H9 (cell line): Measurements from ENCODE around the gene NUBPL. TPM values are rescaled to one million over a fixed set of nuclear protein-coding genes. Genes with fewer than 3 reads are reported as not detected.

Experiments used
- DNase-seq: peaks from one replicate; pipeline ENCODE4 v3.0.0-alpha.2; 2017
- H2AFZ ChIP-seq: one replicate; pipeline ENCODE4 v1.6.1; 2013; ENCODE audit warnings: mild to moderate bottlenecking, low read length, control low read depth, moderate library complexity
- H2AK5ac ChIP-seq: 2 replicates; pipeline ENCODE4 v1.6.1; 2013; ENCODE audit warnings: low read length, control low read depth, mixed read lengths; ENCODE audit not compliant: insufficient read length
- H2BK120ac ChIP-seq: one replicate; pipeline ENCODE4 v1.6.1; 2013; ENCODE audit warnings: low read depth, mild to moderate bottlenecking, low read length, control low read depth, inconsistent platforms; ENCODE audit not compliant: poor library complexity, severe bottlenecking
- H2BK12ac ChIP-seq: 2 replicates; pipeline ENCODE4 v1.6.1; 2013; ENCODE audit warnings: low read length, control low read depth, mixed read lengths, low read depth; ENCODE audit not compliant: insufficient read length
- H2BK15ac ChIP-seq: 2 replicates; pipeline ENCODE4 v1.6.1; 2013; ENCODE audit warnings: low read depth, low read length, control low read depth
- H2BK20ac ChIP-seq: one replicate; pipeline ENCODE4 v1.6.1; 2013; ENCODE audit warnings: low read depth, mild to moderate bottlenecking, low read length, control low read depth, inconsistent platforms; ENCODE audit not compliant: poor library complexity, severe bottlenecking
- H2BK5ac ChIP-seq: 2 replicates; pipeline ENCODE4 v1.6.1; 2013; ENCODE audit warnings: low read length, control low read depth, mixed read lengths; ENCODE audit not compliant: insufficient read length
- H3K14ac ChIP-seq: 2 replicates; pipeline ENCODE4 v1.6.1; 2013; ENCODE audit warnings: low read length, control low read depth; ENCODE audit not compliant: insufficient read depth
- H3K18ac ChIP-seq: 2 replicates; pipeline ENCODE4 v1.6.1; 2013; ENCODE audit warnings: low read depth, mild to moderate bottlenecking, mixed read lengths, low read length, control low read depth; ENCODE audit not compliant: insufficient read length
- H3K23ac ChIP-seq: 2 replicates; pipeline ENCODE4 v1.6.1; 2013; ENCODE audit warnings: low read length, control low read depth, mixed read lengths, low read depth; ENCODE audit not compliant: insufficient read length
- H3K23me2 ChIP-seq: 2 replicates; pipeline ENCODE4 v1.6.1; 2013; ENCODE audit warnings: low read depth, mild to moderate bottlenecking, mixed read lengths, low read length, control low read depth; ENCODE audit not compliant: insufficient read length, poor library complexity, severe bottlenecking
- H3K27ac ChIP-seq: 2 replicates; pipeline ENCODE4 v1.5.1; 2013; ENCODE audit warnings: low read length, control low read depth, mixed read lengths, low read depth; ENCODE audit not compliant: insufficient read length
- H3K27me3 ChIP-seq: 2 replicates; pipeline ENCODE4 v1.6.1; 2013; ENCODE audit warnings: low read length, control low read depth, inconsistent platforms; ENCODE audit not compliant: insufficient read depth
- H3K4ac ChIP-seq: 2 replicates; pipeline ENCODE4 v1.6.1; 2013; ENCODE audit warnings: low read depth, mild to moderate bottlenecking, control low read depth, inconsistent platforms, low read length, moderate library complexity
- H3K4me1 ChIP-seq: 2 replicates; pipeline ENCODE4 v1.6.1; 2013; ENCODE audit warnings: low read length, control low read depth, inconsistent platforms; ENCODE audit not compliant: insufficient read depth
- H3K4me2 ChIP-seq: 2 replicates; pipeline ENCODE4 v1.6.1; 2013; ENCODE audit warnings: low read length, control low read depth, mixed read lengths; ENCODE audit not compliant: insufficient read length, insufficient read depth
- H3K56ac ChIP-seq: 2 replicates; pipeline ENCODE4 v1.6.1; 2013; ENCODE audit warnings: low read depth, mild to moderate bottlenecking, mixed read lengths, low read length, control low read depth; ENCODE audit not compliant: insufficient read length
- H3K79me1 ChIP-seq: 2 replicates; pipeline ENCODE4 v1.6.1; 2013; ENCODE audit warnings: low read depth, mild to moderate bottlenecking, moderate library complexity, low read length, control low read depth, inconsistent platforms; ENCODE audit not compliant: insufficient read depth, poor library complexity, severe bottlenecking
- H3K79me2 ChIP-seq: 2 replicates; pipeline ENCODE4 v1.6.1; 2013; ENCODE audit warnings: low read length, control low read depth, inconsistent platforms; ENCODE audit not compliant: insufficient read depth
- H3K9ac ChIP-seq: 2 replicates; pipeline ENCODE4 v1.6.1; 2013; ENCODE audit warnings: low read length, control low read depth, mixed read lengths; ENCODE audit not compliant: insufficient read length; ENCODE audit errors: extremely low read depth
- H3K9me3 ChIP-seq: one replicate; pipeline ENCODE4 v1.6.1; 2013; ENCODE audit warnings: low read depth, low read length, inconsistent platforms; ENCODE audit not compliant: control insufficient read depth
- H3T11ph ChIP-seq: one replicate; pipeline ENCODE4 v1.6.1; 2013; ENCODE audit warnings: mild to moderate bottlenecking, low read length, control low read depth, inconsistent platforms
- H4K20me1 ChIP-seq: one replicate; pipeline ENCODE4 v1.6.1; 2013; ENCODE audit not compliant: control insufficient read depth, insufficient read length, insufficient read depth
- H4K5ac ChIP-seq: 2 replicates; pipeline ENCODE4 v1.6.1; 2013; ENCODE audit warnings: low read depth, mild to moderate bottlenecking, mixed read lengths, low read length, control low read depth; ENCODE audit not compliant: insufficient read length
- H4K8ac ChIP-seq: replicated peaks from 2 replicates; pipeline ENCODE4 v1.6.1; 2013; ENCODE audit warnings: low read length, control low read depth, mixed read lengths, low read depth; ENCODE audit not compliant: insufficient read length
- H4K91ac ChIP-seq: 2 replicates; pipeline ENCODE4 v1.6.1; 2013; ENCODE audit warnings: low read depth, mild to moderate bottlenecking, moderate library complexity, mixed read lengths, low read length, control low read depth; ENCODE audit not compliant: insufficient read length
- H3K27ac Mint-ChIP-seq, 3 experiments: 2 replicates in 2 of 3; 3 replicates in 1 of 3; pipeline ENCODE4 v1.8.0; 2020 to 2021; ENCODE audit warnings: mixed read lengths in 3 of 3, mild to moderate bottlenecking in 1 of 3, moderate library complexity in 1 of 3
- H3K27me3 Mint-ChIP-seq: 2 replicates; pipeline ENCODE4 v1.8.0; 2021; ENCODE audit warnings: low read depth, mild to moderate bottlenecking, moderate library complexity, mixed read lengths
- H3K36me3 Mint-ChIP-seq, 3 experiments: 2 replicates in 2 of 3; 3 replicates in 1 of 3; pipeline ENCODE4 v1.8.0; 2020 to 2021; ENCODE audit warnings: low read depth in 3 of 3, mixed read lengths in 3 of 3; ENCODE audit not compliant: insufficient read depth in 1 of 3
- H3K4me1 Mint-ChIP-seq, 2 experiments: 2 replicates each; pipeline ENCODE4 v1.8.0; 2020; ENCODE audit warnings: mixed read lengths in 2 of 2
- H3K4me3 Mint-ChIP-seq, 2 experiments: 2 replicates in 1 of 2; 3 replicates in 1 of 2; pipeline ENCODE4 v1.8.0; 2020 to 2021; ENCODE audit warnings: mild to moderate bottlenecking in 2 of 2, mixed read lengths in 2 of 2, moderate library complexity in 1 of 2
- H3K9me3 Mint-ChIP-seq, 2 experiments: 2 replicates in 1 of 2; 3 replicates in 1 of 2; pipeline ENCODE4 v1.8.0; 2020; ENCODE audit warnings: mild to moderate bottlenecking in 2 of 2, mixed read lengths in 2 of 2, moderate library complexity in 1 of 2
- WGBS: extraction: QIAGEN DNeasy Blood & Tissue Kit; methylation state at CpG from one replicate; pipeline ENCODE4 v1.1.7; 2013; ENCODE audit warnings: missing lambda C conversion rate, low lambda C conversion rate, mixed read lengths; ENCODE audit not compliant: insufficient read length; ENCODE audit errors: extremely low coverage; 5-methylcytosine and 5-hydroxymethylcytosine counted together
- total RNA-seq: library from RNA; stranded (reverse); gene quantifications from 2 replicates; pipeline ENCODE4 v1.2.1, GENCODE V29; 2021
- TF ChIP-seq, protein P1 (sequence below): fragments of 200-600 bp; sonication (generic); conservative IDR thresholded peaks from 3 replicates; pipeline ENCODE4 v1.8.0; 2021; ENCODE audit warnings: antibody characterized with exemption, mild to moderate bottlenecking

Gene NUBPL
- total RNA-seq, 1 experiment from 2014 or later = 14.8 TPM

DNA sequence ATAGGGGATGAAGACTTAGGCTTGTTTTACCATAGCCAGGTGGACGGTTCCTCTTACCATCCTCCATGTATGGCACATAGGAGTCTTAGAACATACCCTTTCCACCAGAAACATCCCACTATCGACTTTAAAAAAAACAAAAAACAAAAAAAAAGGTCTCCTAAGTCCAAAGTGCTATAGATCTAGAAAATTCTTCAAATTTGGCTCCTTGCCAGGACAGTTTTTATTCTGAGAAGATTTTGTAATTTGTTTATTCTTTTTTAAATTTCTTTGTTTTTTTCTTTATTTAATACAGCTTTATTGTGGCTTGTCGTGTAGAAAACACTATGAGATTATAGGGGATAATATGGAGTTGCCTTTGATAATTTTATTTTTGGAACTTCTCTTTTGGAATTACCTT is 197.7 kb downstream of the NUBPL start:
- Histone ChIP-seq H2AFZ (no peak overlapping the region), H2AK5ac (no peak overlapping the region), H3K79me2 (no peaks in the 10 kb centered on the region), H3K4ac (no peak overlapping the region), H3K14ac (no peak overlapping the region), H3K27ac (no peak overlapping the region), H3T11ph (no peak overlapping the region), H4K91ac (no peak overlapping the region), H4K8ac (no peak overlapping the region), H2BK15ac (no peak overlapping the region), H2BK12ac (no peak overlapping the region), H3K4me2 (no peak overlapping the region), H3K18ac (no peak overlapping the region), H3K23ac (no peak overlapping the region), H3K9ac (no peak overlapping the region), H2BK120ac (no peak overlapping the region), H3K9me3 (no peaks in the 10 kb centered on the region), H3K56ac (no peak overlapping the region), H2BK20ac (no peak overlapping the region), H3K23me2 (no peaks in the 10 kb centered on the region), H4K5ac (no peak overlapping the region), H3K4me1 (no peaks in the 10 kb centered on the region), H3K79me1 (no peaks in the 10 kb centered on the region), H3K27me3 (no peaks in the 10 kb centered on the region), H2BK5ac (no peak overlapping the region), H4K20me1 (no peaks in the 10 kb centered on the region)
- Mint-ChIP-seq H3K4me3 (no peak overlapping the region), H3K36me3 (peaks cover 0 to 4% (median 2%) of the 10 kb centered on the region in 3 experiments; a peak in 5 of 7 replicates), H3K4me1 (no peaks in the 10 kb centered on the region), H3K27ac (no peak overlapping the region; a peak in 1 of 7 replicates), H3K27me3 (no peaks in the 10 kb centered on the region), H3K9me3 (peaks cover 8 to 11% of the 10 kb centered on the region in 2 experiments; a peak in 4 of 5 replicates)
- TF ChIP-seq, protein P1, sequence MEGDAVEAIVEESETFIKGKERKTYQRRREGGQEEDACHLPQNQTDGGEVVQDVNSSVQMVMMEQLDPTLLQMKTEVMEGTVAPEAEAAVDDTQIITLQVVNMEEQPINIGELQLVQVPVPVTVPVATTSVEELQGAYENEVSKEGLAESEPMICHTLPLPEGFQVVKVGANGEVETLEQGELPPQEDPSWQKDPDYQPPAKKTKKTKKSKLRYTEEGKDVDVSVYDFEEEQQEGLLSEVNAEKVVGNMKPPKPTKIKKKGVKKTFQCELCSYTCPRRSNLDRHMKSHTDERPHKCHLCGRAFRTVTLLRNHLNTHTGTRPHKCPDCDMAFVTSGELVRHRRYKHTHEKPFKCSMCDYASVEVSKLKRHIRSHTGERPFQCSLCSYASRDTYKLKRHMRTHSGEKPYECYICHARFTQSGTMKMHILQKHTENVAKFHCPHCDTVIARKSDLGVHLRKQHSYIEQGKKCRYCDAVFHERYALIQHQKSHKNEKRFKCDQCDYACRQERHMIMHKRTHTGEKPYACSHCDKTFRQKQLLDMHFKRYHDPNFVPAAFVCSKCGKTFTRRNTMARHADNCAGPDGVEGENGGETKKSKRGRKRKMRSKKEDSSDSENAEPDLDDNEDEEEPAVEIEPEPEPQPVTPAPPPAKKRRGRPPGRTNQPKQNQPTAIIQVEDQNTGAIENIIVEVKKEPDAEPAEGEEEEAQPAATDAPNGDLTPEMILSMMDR = no peak
- WGBS = no CpG with 5 or more reads among the region's 3 CpGs
- no peak for DNase-seq
